HG02763 (cell line): ENCODE measurements around the gene PLEKHA8.

Experiments
- ATAC-seq: cut with Tn5 transposase; IDR thresholded peaks from one replicate; pipeline ENCODE4 v1.9.1; 2021; ENCODE audit warnings: mild to moderate bottlenecking, moderate library complexity; ENCODE audit not compliant: unreplicated experiment

Gene PLEKHA8

GRCh38 chr7:30023524-30023923 lies 4.7 kb upstream of the PLEKHA8 start:
- ATAC-seq = no peak

GRCh38 chr7:30026229-30027064 lies 1.8 kb upstream of the PLEKHA8 start, which contains the start of gene FKBP14:
Gene FKBP14, minus strand, starts transcription at chr7:30026702. Its CDS starts 194 bp downstream, at chr7:30026508.
- ATAC-seq = peak; percentile 77

GRCh38 chr7:30027065-30027456 lies 1.2 kb upstream of the PLEKHA8 start:
- no peak for ATAC-seq

GRCh38 chr7:30027740-30028215 lies 434 bp upstream of the PLEKHA8 start:
- peak; percentile 1 for ATAC-seq

GRCh38 chr7:30028749-30029635 lies 780 bp downstream of the PLEKHA8 start:
- ATAC-seq = peak; percentile 7

GRCh38 chr7:30029696-30030095 lies 1.5 kb downstream of the PLEKHA8 start:
- no peak for ATAC-seq

GRCh38 chr7:30032310-30033125 lies 4.3 kb downstream of the PLEKHA8 start:
- no peak for ATAC-seq

- ATAC-seq = no peak
Measured at GRCh38 chr7:30034501-30034900, 6.3 kb downstream of the PLEKHA8 start.

- no peak for ATAC-seq
Measured at GRCh38 chr7:30036220-30036619, 8.0 kb downstream of the PLEKHA8 start.

- ATAC-seq = no peak
Measured at GRCh38 chr7:30038196-30038980, 10.2 kb downstream of the PLEKHA8 start.

- no peak for ATAC-seq
Measured at GRCh38 chr7:30040938-30041337, 12.7 kb downstream of the PLEKHA8 start.

- ATAC-seq = no peak
Measured at GRCh38 chr7:30041526-30042269, 13.5 kb downstream of the PLEKHA8 start.

- no peak for ATAC-seq
Measured at GRCh38 chr7:30046127-30046770, 18.0 kb downstream of the PLEKHA8 start.

- ATAC-seq = no peak
Measured at GRCh38 chr7:30047124-30047523, 18.9 kb downstream of the PLEKHA8 start.

GRCh38 chr7:30048582-30048981 lies 20.4 kb downstream of the PLEKHA8 start:
- no peak for ATAC-seq

GRCh38 chr7:30049173-30049572 lies 21.0 kb downstream of the PLEKHA8 start:
- ATAC-seq = no peak

GRCh38 chr7:30053068-30053467 lies 24.9 kb downstream of the PLEKHA8 start:
- ATAC-seq = no peak

- ATAC-seq = no peak
Measured at GRCh38 chr7:30057741-30058140, 29.5 kb downstream of the PLEKHA8 start.

- ATAC-seq = peak; percentile 53
Measured at GRCh38 chr7:30061786-30062185, 33.6 kb downstream of the PLEKHA8 start.
